ENCODE data around the gene GPC5.
"Not testable (repeated sequence)": the region's sequence is repeated elsewhere in the genome, so short reads cannot be mapped to it uniquely, and the experiment has no call there.

Gene GPC5

DNA sequence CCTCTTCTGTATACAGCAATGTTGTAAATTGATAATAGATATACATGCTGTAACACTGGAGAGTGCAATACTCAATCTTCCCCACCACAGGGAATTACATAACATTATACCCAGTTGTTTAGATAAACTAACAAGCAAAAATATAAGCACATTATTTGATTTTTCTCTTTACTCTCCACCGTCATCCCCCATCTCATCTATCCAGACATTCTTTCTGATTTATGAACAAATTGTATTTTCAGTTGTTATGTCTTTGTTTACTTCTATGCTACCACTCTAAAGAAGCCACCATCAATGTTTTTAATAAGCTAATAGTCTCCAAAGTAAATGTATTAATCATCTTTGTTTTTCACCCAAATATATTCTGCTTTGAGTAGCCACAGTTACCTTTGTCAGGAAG lies 1337.5 kb downstream of the GPC5 start:
- Histone ChIP-seq H3K27me3 (ENCODE audit: low read depth, low read length) (no peaks in the 10 kb centered on the region), H3K9ac (ENCODE audit: low read length) (no peak overlapping the region), H3K36me3 (replicated peaks; ENCODE audit: low read depth, low read length) (no peaks in the 10 kb centered on the region), H3K4me2 (ENCODE audit: low read length) (no peak overlapping the region), H3K79me2 (ENCODE audit: low read length) (no peaks in the 10 kb centered on the region), H3K4me3 (ENCODE audit: low read length) (no peak overlapping the region), H3K9me3 (ENCODE audit: insufficient read depth, low read length) (no peaks in the 10 kb centered on the region), H3K4me1 (ENCODE audit: low read length) (no peaks in the 10 kb centered on the region), H2AFZ (ENCODE audit: low read depth, low read length) (no peak overlapping the region), H3K27ac (ENCODE audit: low read length) (no peak overlapping the region), H4K20me1 (ENCODE audit: insufficient read depth, low read length) (no peaks in the 10 kb centered on the region)
- TF ChIP-seq, protein P1, sequence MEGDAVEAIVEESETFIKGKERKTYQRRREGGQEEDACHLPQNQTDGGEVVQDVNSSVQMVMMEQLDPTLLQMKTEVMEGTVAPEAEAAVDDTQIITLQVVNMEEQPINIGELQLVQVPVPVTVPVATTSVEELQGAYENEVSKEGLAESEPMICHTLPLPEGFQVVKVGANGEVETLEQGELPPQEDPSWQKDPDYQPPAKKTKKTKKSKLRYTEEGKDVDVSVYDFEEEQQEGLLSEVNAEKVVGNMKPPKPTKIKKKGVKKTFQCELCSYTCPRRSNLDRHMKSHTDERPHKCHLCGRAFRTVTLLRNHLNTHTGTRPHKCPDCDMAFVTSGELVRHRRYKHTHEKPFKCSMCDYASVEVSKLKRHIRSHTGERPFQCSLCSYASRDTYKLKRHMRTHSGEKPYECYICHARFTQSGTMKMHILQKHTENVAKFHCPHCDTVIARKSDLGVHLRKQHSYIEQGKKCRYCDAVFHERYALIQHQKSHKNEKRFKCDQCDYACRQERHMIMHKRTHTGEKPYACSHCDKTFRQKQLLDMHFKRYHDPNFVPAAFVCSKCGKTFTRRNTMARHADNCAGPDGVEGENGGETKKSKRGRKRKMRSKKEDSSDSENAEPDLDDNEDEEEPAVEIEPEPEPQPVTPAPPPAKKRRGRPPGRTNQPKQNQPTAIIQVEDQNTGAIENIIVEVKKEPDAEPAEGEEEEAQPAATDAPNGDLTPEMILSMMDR (IDR thresholded peaks at IDR 0.05; ENCODE audit: low read depth, low read length): no peak
- TF ChIP-seq EZH2phosphoT487 (IDR thresholded peaks at IDR 0.05; ENCODE audit: low read depth): no peak

DNA sequence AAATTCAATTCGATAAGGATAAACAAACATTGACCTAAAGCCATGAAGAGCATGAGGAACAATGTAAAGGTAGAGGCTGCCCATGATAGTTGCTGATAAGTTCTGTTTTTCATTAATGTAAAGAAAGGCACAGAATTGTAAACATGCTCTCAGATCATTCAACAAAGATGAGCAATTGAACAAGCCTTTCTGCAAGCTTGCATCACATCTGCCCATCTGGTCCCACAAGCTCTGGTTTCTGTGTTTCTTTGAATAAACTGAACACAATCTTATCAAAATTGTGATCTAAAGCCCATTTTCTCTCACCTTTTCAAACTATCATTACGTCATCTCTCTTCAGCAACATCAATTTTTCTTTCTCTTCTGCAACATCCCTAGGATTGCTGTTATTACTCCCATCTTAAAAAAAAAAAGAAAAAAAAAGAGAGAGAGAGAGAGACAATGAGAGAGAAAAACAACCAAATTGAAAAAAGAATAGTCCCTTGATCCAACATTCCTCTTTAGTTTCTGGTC lies 1340.9 kb downstream of the GPC5 start:
- Histone ChIP-seq H4K20me1 (ENCODE audit: insufficient read depth, low read length) (no peaks in the 10 kb centered on the region), H3K9me3 (ENCODE audit: insufficient read depth, low read length) (no peaks in the 10 kb centered on the region), H3K9ac (ENCODE audit: low read length) (no peak overlapping the region), H3K27ac (ENCODE audit: low read length) (no peak overlapping the region), H3K27me3 (ENCODE audit: low read depth, low read length) (no peaks in the 10 kb centered on the region), H3K4me3 (ENCODE audit: low read length) (no peak overlapping the region), H3K4me2 (ENCODE audit: low read length) (no peak overlapping the region), H3K36me3 (replicated peaks; ENCODE audit: low read depth, low read length) (no peaks in the 10 kb centered on the region), H3K4me1 (ENCODE audit: low read length) (no peaks in the 10 kb centered on the region), H2AFZ (ENCODE audit: low read depth, low read length) (no peak overlapping the region), H3K79me2 (ENCODE audit: low read length) (no peaks in the 10 kb centered on the region)
- no peak for TF ChIP-seq EZH2phosphoT487 (IDR thresholded peaks at IDR 0.05; ENCODE audit: low read depth)
- TF ChIP-seq, protein P1 (IDR thresholded peaks at IDR 0.05; ENCODE audit: low read depth, low read length): no peak

DNA sequence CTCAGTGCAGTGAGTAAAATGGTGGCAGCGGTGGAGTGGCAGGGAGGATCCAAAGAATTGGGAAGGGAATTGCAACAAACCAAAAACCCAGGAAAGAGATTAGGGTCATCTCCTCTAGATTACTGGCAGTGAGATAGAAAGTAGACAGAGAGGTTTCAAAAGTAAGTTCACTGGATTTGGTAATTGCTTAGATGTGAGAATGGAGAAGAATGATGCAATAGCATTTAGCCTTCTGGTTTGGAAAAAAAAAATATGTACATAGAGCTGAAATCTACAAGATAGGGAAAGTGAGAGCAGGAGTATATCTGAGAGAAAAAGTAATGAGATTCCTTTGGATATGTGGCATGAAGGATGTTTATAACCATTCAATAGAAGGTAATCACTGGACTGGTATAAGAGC lies 1345.6 kb downstream of the GPC5 start:
- no peaks in the 10 kb centered on the region for H3K27me3 ChIP-seq (ENCODE audit: low read depth, low read length)
- no peaks in the 10 kb centered on the region for H3K36me3 ChIP-seq (replicated peaks; ENCODE audit: low read depth, low read length)
- no peak overlapping the region for H3K9ac ChIP-seq (ENCODE audit: low read length)
- no peak for TF ChIP-seq EZH2phosphoT487 (IDR thresholded peaks at IDR 0.05; ENCODE audit: low read depth)
- TF ChIP-seq, protein P1 (IDR thresholded peaks at IDR 0.05; ENCODE audit: low read depth, low read length): no peak
- no peak overlapping the region for H2AFZ ChIP-seq (ENCODE audit: low read depth, low read length)
- H3K79me2 ChIP-seq (ENCODE audit: low read length): no peaks in the 10 kb centered on the region
- H3K27ac ChIP-seq (ENCODE audit: low read length): no peak overlapping the region
- no peaks in the 10 kb centered on the region for H3K4me1 ChIP-seq (ENCODE audit: low read length)
- H3K9me3 ChIP-seq (ENCODE audit: insufficient read depth, low read length): no peaks in the 10 kb centered on the region
- H3K4me3 ChIP-seq (ENCODE audit: low read length): no peak overlapping the region
- H3K4me2 ChIP-seq (ENCODE audit: low read length): no peak overlapping the region
- H4K20me1 ChIP-seq (ENCODE audit: insufficient read depth, low read length): no peaks in the 10 kb centered on the region

DNA sequence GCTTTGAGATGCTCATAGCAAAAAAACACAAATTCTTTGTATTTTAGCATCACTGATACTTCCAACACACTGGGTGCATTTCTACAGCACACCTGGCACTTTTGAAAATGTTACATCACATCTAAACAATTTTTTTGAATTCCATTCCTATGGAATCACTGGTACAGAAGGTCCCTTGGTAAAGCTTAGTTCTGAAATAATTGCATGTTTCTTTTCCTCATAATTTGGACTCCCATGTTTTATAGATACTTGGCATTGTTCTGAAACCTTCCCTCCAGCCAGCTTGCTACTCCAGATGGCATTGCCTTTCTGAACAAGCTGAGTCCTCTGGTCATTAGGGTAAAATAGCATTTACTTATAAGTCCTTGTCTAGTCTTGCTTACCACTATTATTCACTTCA lies 1346.8 kb downstream of the GPC5 start:
- Histone ChIP-seq H3K27me3 (ENCODE audit: low read depth, low read length) (no peaks in the 10 kb centered on the region), H2AFZ (ENCODE audit: low read depth, low read length) (no peak overlapping the region), H3K4me3 (ENCODE audit: low read length) (no peak overlapping the region), H3K4me1 (ENCODE audit: low read length) (no peaks in the 10 kb centered on the region), H3K9me3 (ENCODE audit: insufficient read depth, low read length) (no peaks in the 10 kb centered on the region), H3K36me3 (replicated peaks; ENCODE audit: low read depth, low read length) (no peaks in the 10 kb centered on the region), H4K20me1 (ENCODE audit: insufficient read depth, low read length) (no peaks in the 10 kb centered on the region), H3K9ac (ENCODE audit: low read length) (no peak overlapping the region), H3K79me2 (ENCODE audit: low read length) (no peaks in the 10 kb centered on the region), H3K4me2 (ENCODE audit: low read length) (no peak overlapping the region), H3K27ac (ENCODE audit: low read length) (no peak overlapping the region)
- no peak for TF ChIP-seq EZH2phosphoT487 (IDR thresholded peaks at IDR 0.05; ENCODE audit: low read depth)
- TF ChIP-seq, protein P1 (IDR thresholded peaks at IDR 0.05; ENCODE audit: low read depth, low read length): no peak

DNA sequence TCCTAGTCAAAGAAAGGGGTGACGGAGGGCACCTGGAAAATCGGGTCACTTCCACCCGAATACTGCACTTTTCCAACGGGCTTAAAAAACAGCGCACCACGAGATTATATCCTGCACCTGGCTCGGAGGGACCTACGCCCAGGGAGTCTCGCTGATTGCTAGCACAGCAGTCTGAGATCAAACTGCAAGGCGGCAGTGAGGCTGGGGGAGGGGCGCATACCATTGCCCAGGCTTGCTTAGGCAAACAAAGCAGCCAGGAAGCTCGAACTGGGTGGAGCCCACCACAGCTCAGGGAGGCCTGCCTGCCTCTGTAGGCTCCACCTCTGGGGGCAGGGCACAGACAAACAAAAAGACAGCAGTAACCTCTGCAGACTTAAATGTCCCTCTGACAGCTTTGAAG lies 1354.3 kb downstream of the GPC5 start:
- H3K27ac ChIP-seq (ENCODE audit: low read length); H3K27me3 ChIP-seq (ENCODE audit: low read depth, low read length); H3K4me1 ChIP-seq (ENCODE audit: low read length); H4K20me1 ChIP-seq (ENCODE audit: insufficient read depth, low read length); H2AFZ ChIP-seq (ENCODE audit: low read depth, low read length); H3K4me2 ChIP-seq (ENCODE audit: low read length); H3K9me3 ChIP-seq (ENCODE audit: insufficient read depth, low read length); H3K4me3 ChIP-seq (ENCODE audit: low read length); H3K9ac ChIP-seq (ENCODE audit: low read length); H3K79me2 ChIP-seq (ENCODE audit: low read length); H3K36me3 ChIP-seq (replicated peaks; ENCODE audit: low read depth, low read length): not testable (repeated sequence)

Data from OCI-LY3 (cell line).